Sigmoid colon (tissue), 4 donors: ENCODE results near the gene MCU.

Source experiments
- CTCF ChIP-seq, 4 experiments: fragments of 450-650 bp in 3 of 4; fragments of 200-600 bp in 1 of 4; IDR thresholded peaks; one replicate each; pipeline ENCODE4 v1.5.1; 2016 to 2019; ENCODE audit warnings: antibody characterized with exemption in 4 of 4, mild to moderate bottlenecking in 3 of 4, moderate library complexity in 2 of 4
- POLR2AphosphoS5 ChIP-seq, 4 donors: sonication (generic); formaldehyde crosslinking; IDR thresholded peaks; one replicate each; pipeline ENCODE4 v1.6.1; 2017; ENCODE audit warnings: antibody characterized with exemption in 4 of 4

- TF ChIP-seq CTCF (IDR thresholded peaks at IDR 0.05) (no peak), POLR2AphosphoS5 (IDR thresholded peaks at IDR 0.05) (no peak)
Observed at GRCh38 chr10:72809006-72809405, 117.1 kb downstream of the MCU start.
